ENCODE measurements around the gene ATOH8. TPM values are rescaled to one million over a fixed set of nuclear protein-coding genes. Genes with fewer than 3 reads are reported as not detected.

The ATOH8 gene
- total RNA-seq, 1 donor from 2014 or later = 13.7 TPM

GRCh38 chr2:85716346-85716914 lies 37.4 kb upstream of the ATOH8 start:
- Mint-ChIP-seq H3K4me1 (ENCODE audit: unreplicated experiment) (peaks cover 31% of the 10 kb centered on the region), H3K27ac (no peak overlapping the region), H3K4me3 (no peak overlapping the region), H3K36me3 (no peaks in the 10 kb centered on the region), H3K27me3 (peaks cover 6% of the 10 kb centered on the region), H3K9me3 (peaks cover 10% of the 10 kb centered on the region)
- no peak for DNase-seq (ENCODE audit: extremely low spot score, unreplicated experiment)
- TF ChIP-seq CTCF (conservative IDR thresholded peaks at IDR 0.05) = no peak

- DNase-seq (ENCODE audit: extremely low spot score, unreplicated experiment) = no peak
- peaks cover 10% of the 10 kb centered on the region for H3K9me3 Mint-ChIP-seq
- H3K4me3 Mint-ChIP-seq = no peak overlapping the region
- H3K27ac Mint-ChIP-seq = no peak overlapping the region
- no peak for TF ChIP-seq CTCF (conservative IDR thresholded peaks at IDR 0.05)
- no peaks in the 10 kb centered on the region for H3K36me3 Mint-ChIP-seq
- peaks cover 31% of the 10 kb centered on the region for H3K4me1 Mint-ChIP-seq (ENCODE audit: unreplicated experiment)
- peaks cover 3% of the 10 kb centered on the region for H3K27me3 Mint-ChIP-seq
Observed at GRCh38 chr2:85717308-85718008, 36.3 kb upstream of the ATOH8 start.

GRCh38 chr2:85718009-85718391 lies 35.8 kb upstream of the ATOH8 start:
- Mint-ChIP-seq H3K4me1 (ENCODE audit: unreplicated experiment) (peaks cover 31% of the 10 kb centered on the region), H3K36me3 (no peaks in the 10 kb centered on the region), H3K27ac (no peak overlapping the region), H3K27me3 (peaks cover 3% of the 10 kb centered on the region), H3K4me3 (no peak overlapping the region), H3K9me3 (peaks cover 10% of the 10 kb centered on the region)
- no peak for TF ChIP-seq CTCF (conservative IDR thresholded peaks at IDR 0.05)
- no peak for DNase-seq (ENCODE audit: extremely low spot score, unreplicated experiment)

- H3K27ac Mint-ChIP-seq = no peak overlapping the region
- no peak for DNase-seq (ENCODE audit: extremely low spot score, unreplicated experiment)
- no peak overlapping the region for H3K4me3 Mint-ChIP-seq
- TF ChIP-seq CTCF (conservative IDR thresholded peaks at IDR 0.05) = no peak
- peaks cover 10% of the 10 kb centered on the region for H3K9me3 Mint-ChIP-seq
- H3K27me3 Mint-ChIP-seq = peaks cover 3% of the 10 kb centered on the region
- peaks cover 22% of the 10 kb centered on the region for H3K4me1 Mint-ChIP-seq (ENCODE audit: unreplicated experiment)
- H3K36me3 Mint-ChIP-seq = no peaks in the 10 kb centered on the region
Observed at GRCh38 chr2:85718885-85719492, 34.8 kb upstream of the ATOH8 start.

- H3K36me3 Mint-ChIP-seq = no peaks in the 10 kb centered on the region
- no peak for TF ChIP-seq CTCF (conservative IDR thresholded peaks at IDR 0.05)
- peaks cover 24% of the 10 kb centered on the region for H3K4me1 Mint-ChIP-seq (ENCODE audit: unreplicated experiment)
- no peak for DNase-seq (ENCODE audit: extremely low spot score, unreplicated experiment)
- H3K4me3 Mint-ChIP-seq = no peak overlapping the region
- no peak overlapping the region for H3K27ac Mint-ChIP-seq
- H3K9me3 Mint-ChIP-seq = peaks cover 10% of the 10 kb centered on the region
- peaks cover 3% of the 10 kb centered on the region for H3K27me3 Mint-ChIP-seq
Observed at GRCh38 chr2:85719609-85720240, 34.1 kb upstream of the ATOH8 start.

Data from type B pancreatic cell (in vitro differentiated cells).